MG63 (cell line): ENCODE data around the gene NAV3. TPM values are rescaled to one million over a fixed set of nuclear protein-coding genes. Genes with fewer than 3 reads are reported as not detected.

Experiments
- DNase-seq: peaks from one replicate; pipeline ENCODE4 v3.0.0-alpha.2; 2020
- H3K27me3 ChIP-seq: fragments of 250-450 bp; sonication (Bioruptor Pico); 2 replicates; pipeline ENCODE4 v1.5.1; 2020; ENCODE audit warnings: mild to moderate bottlenecking, moderate library complexity
- H3K36me3 ChIP-seq: fragments of 250-450 bp; sonication (Bioruptor Pico); 2 replicates; pipeline ENCODE4 v1.5.1; 2020; ENCODE audit warnings: mild to moderate bottlenecking, moderate library complexity
- H3K4me3 ChIP-seq: fragments of 250-450 bp; sonication (Bioruptor Pico); 2 replicates; pipeline ENCODE4 v1.5.1; 2020; ENCODE audit warnings: mild to moderate bottlenecking, moderate library complexity
- H3K9me3 ChIP-seq: fragments of 250-450 bp; sonication (Bioruptor Pico); 2 replicates; pipeline ENCODE4 v1.5.1; 2020; ENCODE audit warnings: mild to moderate bottlenecking, moderate library complexity
- total RNA-seq: library from RNA; depleted of rRNA; stranded (reverse); fragments of >200 nt; shearing (Covaris generic); gene quantifications from 2 replicates; pipeline ENCODE4 v1.2.3, GENCODE V29; 2014; ENCODE audit warnings: low replicate concordance

The NAV3 gene
- total RNA-seq, 1 experiment from 2014 or later: 6.7 TPM

- no peak for DNase-seq
- Histone ChIP-seq H3K9me3 (peaks cover 11% of the 10 kb centered on the region), H3K27me3 (no peaks in the 10 kb centered on the region), H3K4me3 (no peak overlapping the region), H3K36me3 (peaks cover 7% of the 10 kb centered on the region; the same call in 1 of the 2 replicates)
Observed at GRCh38 chr12:77993658-77994057, 163.0 kb downstream of the NAV3 start.

GRCh38 chr12:77995436-77996167 lies 164.9 kb downstream of the NAV3 start:
- Histone ChIP-seq H3K9me3 (peaks cover 7% of the 10 kb centered on the region), H3K27me3 (no peaks in the 10 kb centered on the region), H3K4me3 (no peak overlapping the region), H3K36me3 (peaks cover 1% of the 10 kb centered on the region; the same call in 1 of the 2 replicates)
- DNase-seq: peak; percentile 3

- no peaks in the 10 kb centered on the region for H3K9me3 ChIP-seq
- no peak for DNase-seq
- no peak overlapping the region for H3K4me3 ChIP-seq
- no peaks in the 10 kb centered on the region for H3K36me3 ChIP-seq
- H3K27me3 ChIP-seq: no peaks in the 10 kb centered on the region
Observed at GRCh38 chr12:77996670-77997069, 166.0 kb downstream of the NAV3 start.

- no peak overlapping the region for H3K4me3 ChIP-seq
- H3K27me3 ChIP-seq: no peaks in the 10 kb centered on the region
- 0 out of 2 replicates have a peak, but pooled peaks cover 2% of the 10 kb centered on the region for H3K36me3 ChIP-seq
- H3K9me3 ChIP-seq: no peaks in the 10 kb centered on the region
- no peak for DNase-seq
Observed at GRCh38 chr12:77998236-77998786, 167.6 kb downstream of the NAV3 start.

- Histone ChIP-seq H3K27me3 (no peaks in the 10 kb centered on the region), H3K4me3 (no peak overlapping the region), H3K36me3 (0 out of 2 replicates have a peak, but pooled peaks cover 2% of the 10 kb centered on the region), H3K9me3 (no peaks in the 10 kb centered on the region)
- no peak for DNase-seq
Observed at GRCh38 chr12:77999074-77999715, 168.5 kb downstream of the NAV3 start.

GRCh38 chr12:78002878-78003277 lies 172.2 kb downstream of the NAV3 start:
- Histone ChIP-seq H3K9me3 (no peaks in the 10 kb centered on the region), H3K4me3 (no peak overlapping the region), H3K27me3 (no peaks in the 10 kb centered on the region), H3K36me3 (0 out of 2 replicates have a peak, but pooled peaks cover 5% of the 10 kb centered on the region)
- DNase-seq: no peak

GRCh38 chr12:78004249-78005093 lies 173.8 kb downstream of the NAV3 start:
- no peak for DNase-seq
- H3K9me3 ChIP-seq: no peaks in the 10 kb centered on the region
- H3K27me3 ChIP-seq: no peaks in the 10 kb centered on the region
- no peak overlapping the region for H3K4me3 ChIP-seq
- H3K36me3 ChIP-seq: 0 out of 2 replicates have a peak, but pooled peaks cover 5% of the 10 kb centered on the region

- no peak for DNase-seq
- H3K27me3 ChIP-seq: no peaks in the 10 kb centered on the region
- H3K36me3 ChIP-seq: 0 out of 2 replicates have a peak, but pooled peaks cover 5% of the 10 kb centered on the region
- H3K9me3 ChIP-seq: no peaks in the 10 kb centered on the region
- no peak overlapping the region for H3K4me3 ChIP-seq
Observed at GRCh38 chr12:78005094-78005492, 174.4 kb downstream of the NAV3 start.

- Histone ChIP-seq H3K4me3 (no peak overlapping the region), H3K27me3 (no peaks in the 10 kb centered on the region), H3K36me3 (0 out of 2 replicates have a peak, but pooled peaks cover 5% of the 10 kb centered on the region), H3K9me3 (no peaks in the 10 kb centered on the region)
- DNase-seq: no peak
Observed at GRCh38 chr12:78007173-78007572, 176.5 kb downstream of the NAV3 start.

- no peaks in the 10 kb centered on the region for H3K27me3 ChIP-seq
- H3K36me3 ChIP-seq: 0 out of 2 replicates have a peak, but pooled peaks cover 3% of the 10 kb centered on the region
- H3K4me3 ChIP-seq: no peak overlapping the region
- no peaks in the 10 kb centered on the region for H3K9me3 ChIP-seq
- no peak for DNase-seq
Observed at GRCh38 chr12:78009031-78009430, 178.3 kb downstream of the NAV3 start.

- H3K36me3 ChIP-seq: peaks cover 3% of the 10 kb centered on the region; the same call in 1 of the 2 replicates
- H3K4me3 ChIP-seq: no peak overlapping the region
- no peaks in the 10 kb centered on the region for H3K9me3 ChIP-seq
- no peaks in the 10 kb centered on the region for H3K27me3 ChIP-seq
- no peak for DNase-seq
Observed at GRCh38 chr12:78018171-78018910, 187.6 kb downstream of the NAV3 start.

GRCh38 chr12:78018939-78019338 lies 188.2 kb downstream of the NAV3 start:
- Histone ChIP-seq H3K9me3 (no peaks in the 10 kb centered on the region), H3K4me3 (no peak overlapping the region), H3K27me3 (no peaks in the 10 kb centered on the region), H3K36me3 (peaks cover 3% of the 10 kb centered on the region; the same call in 1 of the 2 replicates)
- DNase-seq: no peak

GRCh38 chr12:78028426-78028825 lies 197.7 kb downstream of the NAV3 start:
- H3K36me3 ChIP-seq: no peaks in the 10 kb centered on the region; the same call in 1 of the 2 replicates
- H3K27me3 ChIP-seq: no peaks in the 10 kb centered on the region
- no peak for DNase-seq
- H3K4me3 ChIP-seq: no peak overlapping the region
- H3K9me3 ChIP-seq: no peaks in the 10 kb centered on the region

- DNase-seq: no peak
- no peak overlapping the region for H3K4me3 ChIP-seq
Observed at GRCh38 chr12:78034025-78034424, 203.3 kb downstream of the NAV3 start.

GRCh38 chr12:78035901-78036606 lies 205.4 kb downstream of the NAV3 start:
- no peaks in the 10 kb centered on the region for H3K9me3 ChIP-seq
- no peak for DNase-seq
- no peaks in the 10 kb centered on the region for H3K36me3 ChIP-seq
- no peaks in the 10 kb centered on the region for H3K27me3 ChIP-seq
- no peak overlapping the region for H3K4me3 ChIP-seq

More at GRCh38 chr12:78034025-78034424, 203.3 kb downstream of the NAV3 start:
- no peaks in the 10 kb centered on the region for H3K27me3 ChIP-seq
- H3K9me3 ChIP-seq: no peaks in the 10 kb centered on the region
- no peaks in the 10 kb centered on the region for H3K36me3 ChIP-seq
